Measurements from ENCODE around the gene FLG2. TPM values are rescaled to one million over a fixed set of nuclear protein-coding genes. Genes with fewer than 3 reads are reported as not detected.

Gene FLG2
- total and polyA plus RNA-seq, 2 of the 8 experiments (the other 6 are each of a cell fraction or from before 2014, with no cell fraction given) = not detected

DNA sequence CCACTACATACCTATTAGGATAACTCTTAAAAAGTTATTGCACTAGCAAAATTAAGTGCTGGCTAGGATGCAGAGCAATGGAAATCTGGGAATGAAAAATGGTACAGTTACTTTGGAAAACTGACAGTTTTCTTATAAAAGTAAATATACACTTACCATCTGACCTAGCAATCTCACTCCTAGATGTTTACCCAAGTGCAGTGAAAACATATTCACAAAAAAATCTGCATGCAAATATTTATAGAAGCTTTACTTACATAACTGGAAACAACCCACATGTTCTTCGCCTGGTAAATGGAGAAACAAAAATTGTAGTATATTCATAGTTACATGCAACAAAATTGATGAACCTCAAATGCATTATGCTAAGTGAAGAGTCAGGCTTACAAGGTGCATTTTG, 12.9 kb upstream of the FLG2 start:
- no peak overlapping the region for H4K91ac ChIP-seq (replicated peaks; ENCODE audit: insufficient read length, low read length)
- no peak overlapping the region for H4K5ac ChIP-seq (ENCODE audit: insufficient read length, low read depth, low read length)
- H3K79me1 ChIP-seq (ENCODE audit: low read depth, low read length) = no peaks in the 10 kb centered on the region
- H3K79me2 ChIP-seq (ENCODE audit: control insufficient read depth in 1 of 2, insufficient read depth in 2 of 2, low read length in 2 of 2) = no peaks in the 10 kb centered on the region
- TF ChIP-seq BACH1 (IDR thresholded peaks at IDR 0.05; ENCODE audit: low read length) (no peak), TEAD4 (IDR thresholded peaks at IDR 0.05; ENCODE audit: low read depth, low read length) (no peak), SAP30 (IDR thresholded peaks at IDR 0.05; ENCODE audit: insufficient read depth, insufficient replicate concordance, low read length) (no peak), RBBP5 (IDR thresholded peaks at IDR 0.05; ENCODE audit: borderline replicate concordance, low read depth, low read length) (no peak), TBP (IDR thresholded peaks at IDR 0.05; ENCODE audit: low read depth, low read length) (no peak), SP1 (IDR thresholded peaks at IDR 0.05; ENCODE audit: low read depth, low read length) (no peak)
- POLR2A ChIA-PET (ENCODE audit: partially characterized antibody) = no interaction called here
- H3K18ac ChIP-seq (ENCODE audit: extremely low read depth, low read length) = no peak overlapping the region
- no peak overlapping the region for H3K56ac ChIP-seq (replicated peaks; ENCODE audit: insufficient read length, low read depth, low read length)
- no peak overlapping the region for H2AFZ ChIP-seq (ENCODE audit: low read length)
- WGBS, 2 experiments (ENCODE audit: extremely low coverage in 1 of 2, insufficient coverage in 1 of 2, insufficient read length in 1 of 2, insufficient replicate concordance in 2 of 2, low coverage in 1 of 2, low lambda C conversion rate in 2 of 2, missing lambda C conversion rate in 1 of 2) = 77% methylated on average over 1 of the region's 1 CpG; no CpG with 5 or more reads in 1 of the 2 experiments
- no peak overlapping the region for H3K9ac ChIP-seq (replicated peaks in 1 of 4; ENCODE audit: extremely low read depth in 1 of 4, low read depth in 3 of 4, low read length in 3 of 4)
- H3K36me3 ChIP-seq (ENCODE audit: control insufficient read depth in 2 of 4, insufficient read depth in 4 of 4, low read length in 3 of 4) = no peaks in the 10 kb centered on the region
- no peak overlapping the region for H2BK120ac ChIP-seq (replicated peaks; ENCODE audit: low read depth, low read length)
- no peak overlapping the region for H2BK15ac ChIP-seq (ENCODE audit: low read length)
- no peak overlapping the region for H4K8ac ChIP-seq (ENCODE audit: extremely low read depth, insufficient read depth, low read length)
- H3K4ac ChIP-seq (replicated peaks; ENCODE audit: insufficient read length, low read depth, low read length) = no peak overlapping the region
- CTCF ChIA-PET (ENCODE audit: partially characterized antibody) = no interaction called here
- FAIRE-seq (no peak), DNase-seq (ENCODE audit: low read depth in 1 of 2, low spot score in 2 of 2) (no peak)
- no peaks in the 10 kb centered on the region for H4K20me1 ChIP-seq (replicated peaks in 1 of 2; ENCODE audit: control insufficient read depth in 1 of 2, insufficient read depth in 2 of 2, low read length in 2 of 2)
- H3K27ac ChIP-seq (ENCODE audit: low read depth, low read length) = no peak overlapping the region
- H2BK12ac ChIP-seq (ENCODE audit: low read depth, low read length) = no peak overlapping the region
- H3K4me1 ChIP-seq (replicated peaks in 1 of 4; ENCODE audit: control insufficient read depth in 3 of 4, insufficient read depth in 4 of 4, low read length in 3 of 4) = no peaks in the 10 kb centered on the region
- no peak overlapping the region for H3K23ac ChIP-seq (ENCODE audit: insufficient read length)
- no peak overlapping the region for H3K4me2 ChIP-seq (ENCODE audit: insufficient read depth in 1 of 2, low read depth in 2 of 2, low read length in 2 of 2)
- H2AK5ac ChIP-seq (ENCODE audit: low read depth, low read length) = no peak overlapping the region
- no peaks in the 10 kb centered on the region for H3K23me2 ChIP-seq (ENCODE audit: low read depth, low read length)
- no peak overlapping the region for H2BK5ac ChIP-seq (ENCODE audit: low read depth, low read length)
- peaks cover 51 to 53% of the 10 kb centered on the region in 2 experiments for H3K9me3 ChIP-seq (ENCODE audit: insufficient read depth in 2 of 2, low read depth in 1 of 2, low read length in 1 of 2)
- no peaks in the 10 kb centered on the region for H3K27me3 ChIP-seq (replicated peaks in 1 of 4; ENCODE audit: control insufficient read depth in 3 of 4, extremely low read depth in 1 of 4, insufficient read depth in 3 of 4, low read length in 3 of 4)
- H3K14ac ChIP-seq (ENCODE audit: insufficient read length) = no peak overlapping the region
- H2BK20ac ChIP-seq (ENCODE audit: low read length) = no peak overlapping the region
- no peak overlapping the region for H3K4me3 ChIP-seq (ENCODE audit: extremely low read depth in 1 of 4, insufficient read depth in 2 of 4, low read depth in 3 of 4, low read length in 4 of 4)
